ENCODE results near the gene COL26A1. TPM values are rescaled to one million over a fixed set of nuclear protein-coding genes. Genes with fewer than 3 reads are reported as not detected.

COL26A1 gene
- total and polyA plus RNA-seq, 2 of the 4 experiments (the other 2 are of a cell fraction): not detected

DNA sequence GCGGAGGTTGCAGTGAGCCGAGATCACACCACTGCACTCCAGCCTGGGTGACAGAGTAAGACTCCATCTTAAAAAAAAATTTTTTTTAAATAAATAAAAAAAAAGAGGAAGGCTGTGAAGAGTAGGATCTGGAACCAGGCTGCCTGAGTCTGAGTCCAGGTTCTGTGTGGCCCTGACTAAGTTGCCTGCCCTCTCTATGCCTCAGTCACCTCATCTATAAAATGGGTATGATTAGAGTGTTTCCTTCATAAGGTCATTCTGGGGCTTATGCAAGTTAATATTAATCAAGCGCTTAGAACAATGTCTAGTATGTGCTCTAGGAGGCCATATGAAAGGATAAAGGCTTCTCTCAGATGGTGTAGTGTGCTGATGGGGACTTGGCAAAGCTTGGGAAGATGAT, 12.3 kb downstream of the COL26A1 start:
- peaks cover 2% of the 10 kb centered on the region; the same call in 1 of the 2 replicates for H3K4me1 ChIP-seq (ENCODE audit: control insufficient read depth, insufficient read depth, low read length)
- in situ Hi-C loops (cut with MboI; ENCODE audit: low sequenced_read_pairs) (loop anchor here (25.0 kb wide), 1 partner anchor 887 kb away; no protein-coding TSS in a partner anchor), intact Hi-C loops (cut with micrococcal nuclease) (no loop called here), dilution Hi-C loops (cut with HindIII; ENCODE audit: low sequenced_read_pairs, unreplicated experiment) (no loop called here)
- H2AK9ac ChIP-seq (replicated peaks; ENCODE audit: low read depth, low read length, poor library complexity): no peak overlapping the region
- H3K9ac ChIP-seq (ENCODE audit: low read depth, low read length): no peak overlapping the region
- H2BK20ac ChIP-seq (ENCODE audit: low read depth, low read length): no peak overlapping the region
- no peak overlapping the region for H4K8ac ChIP-seq (ENCODE audit: low read depth in 2 of 2, low read length in 2 of 2)
- H4K20me1 ChIP-seq (ENCODE audit: insufficient read depth, low read length): no peaks in the 10 kb centered on the region
- no peak for ATAC-seq (ENCODE audit: low read depth)
- no peak overlapping the region for H4K91ac ChIP-seq (ENCODE audit: insufficient read depth, low read depth, low read length)
- no CpG with 5 or more reads among the region's 3 CpGs for WGBS, 2 experiments (ENCODE audit: extremely low coverage in 2 of 2, insufficient read length in 1 of 2)
- no peaks in the 10 kb centered on the region for H3K9me3 ChIP-seq (ENCODE audit: control insufficient read depth, insufficient read depth, low read length)
- H3K23ac ChIP-seq (ENCODE audit: low read depth, low read length): no peak overlapping the region
- H2BK5ac ChIP-seq (ENCODE audit: low read depth, low read length, poor library complexity, severe bottlenecking): no peak overlapping the region
- no peak for DNase-seq
- TF ChIP-seq POLR2A (IDR thresholded peaks at IDR 0.05; ENCODE audit: low read depth, low read length): no peak
- TF ChIP-seq RFX5 (IDR thresholded peaks at IDR 0.05; ENCODE audit: low read depth, low read length): no peak
- TF ChIP-seq, protein P1, sequence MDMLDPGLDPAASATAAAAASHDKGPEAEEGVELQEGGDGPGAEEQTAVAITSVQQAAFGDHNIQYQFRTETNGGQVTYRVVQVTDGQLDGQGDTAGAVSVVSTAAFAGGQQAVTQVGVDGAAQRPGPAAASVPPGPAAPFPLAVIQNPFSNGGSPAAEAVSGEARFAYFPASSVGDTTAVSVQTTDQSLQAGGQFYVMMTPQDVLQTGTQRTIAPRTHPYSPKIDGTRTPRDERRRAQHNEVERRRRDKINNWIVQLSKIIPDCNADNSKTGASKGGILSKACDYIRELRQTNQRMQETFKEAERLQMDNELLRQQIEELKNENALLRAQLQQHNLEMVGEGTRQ (IDR thresholded peaks at IDR 0.05; ENCODE audit: low read depth, low read length): no peak
- no peak for TF ChIP-seq MXI1 (IDR thresholded peaks at IDR 0.05; ENCODE audit: borderline replicate concordance, low read depth, low read length)
- no peak for TF ChIP-seq BHLHE40 (IDR thresholded peaks at IDR 0.05; ENCODE audit: low read depth, low read length)
- no peak for TF ChIP-seq NFE2L2 (IDR thresholded peaks at IDR 0.05; ENCODE audit: low read depth, low read length)
- TF ChIP-seq CHD1 (IDR thresholded peaks at IDR 0.05; ENCODE audit: low read depth, low read length): no peak
- TF ChIP-seq, protein P2, sequence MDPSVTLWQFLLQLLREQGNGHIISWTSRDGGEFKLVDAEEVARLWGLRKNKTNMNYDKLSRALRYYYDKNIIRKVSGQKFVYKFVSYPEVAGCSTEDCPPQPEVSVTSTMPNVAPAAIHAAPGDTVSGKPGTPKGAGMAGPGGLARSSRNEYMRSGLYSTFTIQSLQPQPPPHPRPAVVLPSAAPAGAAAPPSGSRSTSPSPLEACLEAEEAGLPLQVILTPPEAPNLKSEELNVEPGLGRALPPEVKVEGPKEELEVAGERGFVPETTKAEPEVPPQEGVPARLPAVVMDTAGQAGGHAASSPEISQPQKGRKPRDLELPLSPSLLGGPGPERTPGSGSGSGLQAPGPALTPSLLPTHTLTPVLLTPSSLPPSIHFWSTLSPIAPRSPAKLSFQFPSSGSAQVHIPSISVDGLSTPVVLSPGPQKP (IDR thresholded peaks at IDR 0.05; ENCODE audit: borderline replicate concordance, low read depth, low read length): no peak
- no peak for TF ChIP-seq MAZ (IDR thresholded peaks at IDR 0.05; ENCODE audit: borderline replicate concordance, low read depth, low read length)
- no peak for TF ChIP-seq CEBPB (IDR thresholded peaks at IDR 0.05; ENCODE audit: low read depth, low read length)
- TF ChIP-seq RAD21 (IDR thresholded peaks at IDR 0.05; ENCODE audit: low read length): no peak
- no peak for TF ChIP-seq RCOR1 (IDR thresholded peaks at IDR 0.05; ENCODE audit: insufficient replicate concordance, low read length)
- no peak for TF ChIP-seq MAFK (IDR thresholded peaks at IDR 0.05; ENCODE audit: low read depth, low read length)
- no peak for TF ChIP-seq SMC3 (IDR thresholded peaks at IDR 0.05; ENCODE audit: low read depth, low read length)
- TF ChIP-seq, protein P3, sequence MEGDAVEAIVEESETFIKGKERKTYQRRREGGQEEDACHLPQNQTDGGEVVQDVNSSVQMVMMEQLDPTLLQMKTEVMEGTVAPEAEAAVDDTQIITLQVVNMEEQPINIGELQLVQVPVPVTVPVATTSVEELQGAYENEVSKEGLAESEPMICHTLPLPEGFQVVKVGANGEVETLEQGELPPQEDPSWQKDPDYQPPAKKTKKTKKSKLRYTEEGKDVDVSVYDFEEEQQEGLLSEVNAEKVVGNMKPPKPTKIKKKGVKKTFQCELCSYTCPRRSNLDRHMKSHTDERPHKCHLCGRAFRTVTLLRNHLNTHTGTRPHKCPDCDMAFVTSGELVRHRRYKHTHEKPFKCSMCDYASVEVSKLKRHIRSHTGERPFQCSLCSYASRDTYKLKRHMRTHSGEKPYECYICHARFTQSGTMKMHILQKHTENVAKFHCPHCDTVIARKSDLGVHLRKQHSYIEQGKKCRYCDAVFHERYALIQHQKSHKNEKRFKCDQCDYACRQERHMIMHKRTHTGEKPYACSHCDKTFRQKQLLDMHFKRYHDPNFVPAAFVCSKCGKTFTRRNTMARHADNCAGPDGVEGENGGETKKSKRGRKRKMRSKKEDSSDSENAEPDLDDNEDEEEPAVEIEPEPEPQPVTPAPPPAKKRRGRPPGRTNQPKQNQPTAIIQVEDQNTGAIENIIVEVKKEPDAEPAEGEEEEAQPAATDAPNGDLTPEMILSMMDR (conservative IDR thresholded peaks at IDR 0.05; ENCODE audit: low read depth, low read length): no peak
- no peak for TF ChIP-seq FOS (IDR thresholded peaks at IDR 0.05; ENCODE audit: low read depth, low read length)
- H2BK120ac ChIP-seq (ENCODE audit: low read depth, low read length): no peak overlapping the region
- H4K5ac ChIP-seq (ENCODE audit: low read depth, low read length): no peak overlapping the region
- POLR2A ChIA-PET (ENCODE audit: unreplicated experiment): no interaction called here
- no peak overlapping the region for H3K56ac ChIP-seq (ENCODE audit: extremely low read depth, insufficient read depth, low read length)
- H2BK15ac ChIP-seq (ENCODE audit: low read depth, low read length): no peak overlapping the region
- H3K4me2 ChIP-seq (ENCODE audit: low read depth, low read length): no peak overlapping the region
- H3K18ac ChIP-seq (ENCODE audit: low read depth, low read length): no peak overlapping the region
- CTCF ChIA-PET: no interaction called here
- peaks cover 53% of the 10 kb centered on the region for H3K27me3 ChIP-seq (ENCODE audit: control insufficient read depth, insufficient read depth, low read length)
- H3K9me1 ChIP-seq (ENCODE audit: insufficient read depth, low read length): no peaks in the 10 kb centered on the region
- H3K4me3 ChIP-seq (ENCODE audit: insufficient read depth, low read depth, low read length): no peak overlapping the region
- H3K27ac ChIP-seq (ENCODE audit: insufficient read depth, low read length): no peak overlapping the region
- H3K4ac ChIP-seq (ENCODE audit: low read depth, low read length): no peak overlapping the region
- BruUV-seq (replicated peaks): no TSS peak
- no peaks in the 10 kb centered on the region for H3K36me3 ChIP-seq (ENCODE audit: control insufficient read depth, insufficient read depth, low read length)
- H3K14ac ChIP-seq (replicated peaks; ENCODE audit: low read depth, low read length): no peak overlapping the region
- no peak overlapping the region for H2AK5ac ChIP-seq (ENCODE audit: low read depth, low read length)
- no peak overlapping the region for H2AFZ ChIP-seq (replicated peaks; ENCODE audit: low read length, poor library complexity)
- no peaks in the 10 kb centered on the region for H3K79me1 ChIP-seq (ENCODE audit: low read depth in 1 of 2, low read length in 2 of 2)
